ENCODE measurements around the gene CSNK2A1. TPM values are rescaled to one million over a fixed set of nuclear protein-coding genes. Genes with fewer than 3 reads are reported as not detected.

CSNK2A1 gene
- total and polyA plus RNA-seq, 2 donors from 2014 or later: 39.7 to 100 TPM

- DNase-seq: no peak
- Histone ChIP-seq H3K4me3 (ENCODE audit: low read length in 3 of 3) (no peak overlapping the region), H3K9me3 (ENCODE audit: control insufficient read depth in 2 of 3, insufficient read depth in 1 of 3, low read length in 3 of 3) (no peaks in the 10 kb centered on the region), H3K9ac (ENCODE audit: low read length in 3 of 3) (no peak overlapping the region), H3K4me1 (ENCODE audit: control insufficient read depth in 2 of 3, insufficient read depth in 2 of 3, low read depth in 1 of 3, low read length in 3 of 3) (no peaks in the 10 kb centered on the region), H3K36me3 (ENCODE audit: control insufficient read depth in 2 of 3, insufficient read depth in 3 of 3, low read length in 3 of 3) (peaks cover 4 to 32% (median 17%) of the 10 kb centered on the region in 3 donors), H3K27ac (ENCODE audit: low read depth in 2 of 2, low read length in 2 of 2) (no peak overlapping the region), H3K27me3 (ENCODE audit: control insufficient read depth, insufficient read depth, low read length) (no peaks in the 10 kb centered on the region)
- intact Hi-C loops (cut with DNase I): no loop called here
- FAIRE-seq: no peak
- TF ChIP-seq CTCF (IDR thresholded peaks at IDR 0.05; ENCODE audit: borderline replicate concordance, extremely low read depth, insufficient read depth): no peak
These were observed 115.5 kb downstream of the CSNK2A1 start for GRCh38 chr20:427849-428657.

GRCh38 chr20:427401-427800 is 116.2 kb downstream of the CSNK2A1 start:
- no peak overlapping the region for H3K9ac ChIP-seq (ENCODE audit: low read length in 3 of 3)
- no peak overlapping the region for H3K4me3 ChIP-seq (ENCODE audit: low read length in 3 of 3)
- H3K4me1 ChIP-seq (ENCODE audit: control insufficient read depth in 2 of 3, insufficient read depth in 2 of 3, low read depth in 1 of 3, low read length in 3 of 3): no peaks in the 10 kb centered on the region
- H3K36me3 ChIP-seq (ENCODE audit: control insufficient read depth in 2 of 3, insufficient read depth in 3 of 3, low read length in 3 of 3): peaks cover 4 to 34% (median 17%) of the 10 kb centered on the region in 3 donors
- intact Hi-C loops (cut with DNase I): no loop called here
- H3K27me3 ChIP-seq (ENCODE audit: control insufficient read depth, insufficient read depth, low read length): no peaks in the 10 kb centered on the region
- no peaks in the 10 kb centered on the region for H3K9me3 ChIP-seq (ENCODE audit: control insufficient read depth in 2 of 3, insufficient read depth in 1 of 3, low read length in 3 of 3)
- DNase-seq (no peak), FAIRE-seq (no peak)
- TF ChIP-seq CTCF (IDR thresholded peaks at IDR 0.05; ENCODE audit: borderline replicate concordance, extremely low read depth, insufficient read depth): no peak
- no peak overlapping the region for H3K27ac ChIP-seq (ENCODE audit: low read depth in 2 of 2, low read length in 2 of 2)

GRCh38 chr20:426566-426965 is 117.0 kb downstream of the CSNK2A1 start:
- TF ChIP-seq CTCF (IDR thresholded peaks at IDR 0.05; ENCODE audit: borderline replicate concordance, extremely low read depth, insufficient read depth): no peak
- no peak for DNase-seq
- Histone ChIP-seq H3K27me3 (ENCODE audit: control insufficient read depth, insufficient read depth, low read length) (no peaks in the 10 kb centered on the region), H3K9me3 (ENCODE audit: control insufficient read depth in 2 of 3, insufficient read depth in 1 of 3, low read length in 3 of 3) (no peaks in the 10 kb centered on the region), H3K4me1 (ENCODE audit: control insufficient read depth in 2 of 3, insufficient read depth in 2 of 3, low read depth in 1 of 3, low read length in 3 of 3) (no peaks in the 10 kb centered on the region), H3K27ac (ENCODE audit: low read depth in 2 of 2, low read length in 2 of 2) (no peak overlapping the region), H3K4me3 (ENCODE audit: low read length in 3 of 3) (no peak overlapping the region), H3K9ac (ENCODE audit: low read length in 3 of 3) (no peak overlapping the region), H3K36me3 (ENCODE audit: control insufficient read depth in 2 of 3, insufficient read depth in 3 of 3, low read length in 3 of 3) (peaks cover 5 to 34% (median 24%) of the 10 kb centered on the region in 3 donors)
- intact Hi-C loops (cut with DNase I): no loop called here
- FAIRE-seq: no peak

Other genes with a start within 250 kb of the CSNK2A1 start
- 16.4 TPM for gene ZCCHC3, start 246.2 kb downstream of the CSNK2A1 start, total RNA-seq
- 12.8 TPM for gene ZCCHC3, start 246.2 kb downstream of the CSNK2A1 start, polyA plus RNA-seq (ENCODE audit: insufficient read depth, low read depth, low replicate concordance)
- 12.7 TPM for gene SOX12, start 218.2 kb downstream of the CSNK2A1 start, total RNA-seq
- 11.3 TPM for gene SOX12, start 218.2 kb downstream of the CSNK2A1 start, polyA plus RNA-seq (ENCODE audit: insufficient read depth, low read depth, low replicate concordance)
- gene NRSN2, start 196.7 kb downstream of the CSNK2A1 start, total RNA-seq: 48.1 TPM
- 50.0 TPM for gene NRSN2, start 196.7 kb downstream of the CSNK2A1 start, polyA plus RNA-seq (ENCODE audit: insufficient read depth, low read depth, low replicate concordance)
- gene TRIB3, start 163.0 kb downstream of the CSNK2A1 start, total RNA-seq: 11.6 TPM
- gene TRIB3, start 163.0 kb downstream of the CSNK2A1 start, polyA plus RNA-seq (ENCODE audit: insufficient read depth, low read depth, low replicate concordance): 4.3 TPM
- gene RBCK1, start 135.5 kb downstream of the CSNK2A1 start, total RNA-seq: 93.6 TPM
- 73.0 TPM for gene RBCK1, start 135.5 kb downstream of the CSNK2A1 start, polyA plus RNA-seq (ENCODE audit: insufficient read depth, low read depth, low replicate concordance)
- gene TBC1D20, start 81.3 kb downstream of the CSNK2A1 start, total RNA-seq: 26.2 TPM
- 19.5 TPM for gene TBC1D20, start 81.3 kb downstream of the CSNK2A1 start, polyA plus RNA-seq (ENCODE audit: insufficient read depth, low read depth, low replicate concordance)
- gene TCF15, start 66.5 kb upstream of the CSNK2A1 start, total RNA-seq: 0.63 TPM
- 1.6 TPM for gene TCF15, start 66.5 kb upstream of the CSNK2A1 start, polyA plus RNA-seq (ENCODE audit: insufficient read depth, low read depth, low replicate concordance)
- gene SRXN1, start 109.4 kb upstream of the CSNK2A1 start, total RNA-seq: 17.4 TPM
- 51.1 TPM for gene SRXN1, start 109.4 kb upstream of the CSNK2A1 start, polyA plus RNA-seq (ENCODE audit: insufficient read depth, low read depth, low replicate concordance)
- gene SCRT2, start 132.0 kb upstream of the CSNK2A1 start, total RNA-seq: not detected
- not detected for gene SCRT2, start 132.0 kb upstream of the CSNK2A1 start, polyA plus RNA-seq (ENCODE audit: insufficient read depth, low read depth, low replicate concordance)
- gene SLC52A3, start 224.7 kb upstream of the CSNK2A1 start, total RNA-seq: 10.9 TPM
- 11.4 TPM for gene SLC52A3, start 224.7 kb upstream of the CSNK2A1 start, polyA plus RNA-seq (ENCODE audit: insufficient read depth, low read depth, low replicate concordance)

All from kidney (tissue), 14 donors.